Esophagus (tissue), 2 donors: Measurements from ENCODE around the gene NFKB1. TPM values are rescaled to one million over a fixed set of nuclear protein-coding genes. Genes with fewer than 3 reads are reported as not detected.

Experiments
- H3K27ac ChIP-seq, 2 donors: one replicate each; pipeline ENCODE4 v1.5.1; 2013; ENCODE audit warnings: low read depth in 2 of 2, mild to moderate bottlenecking in 2 of 2, inconsistent platforms in 1 of 2, low read length in 1 of 2, moderate library complexity in 1 of 2
- H3K27me3 ChIP-seq, 2 donors: one replicate each; pipeline ENCODE4 v1.6.1; 2013; ENCODE audit warnings: low read length in 2 of 2, control low read depth in 1 of 2, mild to moderate bottlenecking in 1 of 2; ENCODE audit not compliant: insufficient read depth in 2 of 2, control insufficient read depth in 1 of 2
- H3K36me3 ChIP-seq, 2 donors: one replicate each; pipeline ENCODE4 v1.6.1; 2013; ENCODE audit warnings: low read length in 1 of 2; ENCODE audit not compliant: control insufficient read depth in 2 of 2, insufficient read depth in 2 of 2
- H3K4me1 ChIP-seq, 2 donors: one replicate each; pipeline ENCODE4 v1.6.1; 2013; ENCODE audit warnings: low read length in 1 of 2; ENCODE audit not compliant: control insufficient read depth in 2 of 2, insufficient read depth in 2 of 2
- H3K4me3 ChIP-seq, 2 donors: one replicate each; pipeline ENCODE4 v1.5.1; 2013; ENCODE audit warnings: low read length in 2 of 2, mild to moderate bottlenecking in 2 of 2, low read depth in 1 of 2, moderate library complexity in 1 of 2
- H3K9me3 ChIP-seq, 2 donors: one replicate each; pipeline ENCODE4 v1.6.1; 2013; ENCODE audit warnings: mild to moderate bottlenecking in 2 of 2, low read depth in 1 of 2, low read length in 1 of 2, moderate library complexity in 1 of 2; ENCODE audit not compliant: control insufficient read depth in 2 of 2, insufficient read depth in 1 of 2
- WGBS, 2 donors: extraction: QIAGEN DNeasy Blood & Tissue Kit; methylation state at CpG; one replicate each; pipeline ENCODE4 v1.1.7; 2013; 5-methylcytosine and 5-hydroxymethylcytosine counted together
- polyA plus RNA-seq, 2 donors: library from polyadenylated mRNA; stranded (reverse); fragments of 200-250 nt; gene quantifications; one replicate each; pipeline ENCODE4 v1.2.3, GENCODE V29; 2013
- donor health status: healthy with polysubstance abuse.
- donor health status: Bipolar disorder and iron deficiency.

NFKB1 gene
- polyA plus RNA-seq, 2 donors, result 6.9 to 16.5 TPM

- peaks cover 0 to 5% of the 10 kb centered on the region in 2 donors for H3K36me3 ChIP-seq
- no peaks in the 10 kb centered on the region for H3K9me3 ChIP-seq
- H3K27me3 ChIP-seq, result no peaks in the 10 kb centered on the region
- H3K27ac ChIP-seq, result no peak overlapping the region
- no peaks in the 10 kb centered on the region for H3K4me1 ChIP-seq
- WGBS, 2 donors, result 55 to 63% methylated on average over 1 of the region's 1 CpG
- no peak overlapping the region for H3K4me3 ChIP-seq
These were observed 137.5 kb downstream of the NFKB1 start for GRCh38 chr4:102638621-102639020.

DNA sequence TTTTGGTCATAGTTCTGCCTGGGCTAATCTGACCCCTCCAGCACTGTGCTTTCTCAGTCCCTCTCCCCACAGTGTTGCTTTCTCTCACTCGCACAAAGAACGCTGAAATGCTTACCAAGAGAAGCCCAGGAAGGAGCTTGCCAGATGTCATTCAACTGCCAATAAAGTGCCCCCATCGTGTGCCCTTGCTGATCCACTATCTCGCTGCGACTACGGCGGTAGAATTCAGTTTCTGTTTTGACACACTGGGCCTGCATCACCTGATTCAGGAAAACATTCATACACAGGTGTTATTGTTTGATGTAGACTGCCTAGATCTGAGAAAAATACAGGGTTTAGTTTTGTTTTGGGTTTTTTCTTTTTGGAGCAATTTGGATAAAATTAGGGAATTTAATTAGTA, 138.4 kb downstream of the NFKB1 start:
- Histone ChIP-seq H3K27ac (no peak overlapping the region), H3K4me3 (no peak overlapping the region), H3K4me1 (no peaks in the 10 kb centered on the region), H3K27me3 (no peaks in the 10 kb centered on the region), H3K9me3 (no peaks in the 10 kb centered on the region), H3K36me3 (peaks cover 0 to 5% of the 10 kb centered on the region in 2 donors)
- WGBS, 2 donors, result 93 to 97% methylated on average over 7 of the region's 7 CpGs

DNA sequence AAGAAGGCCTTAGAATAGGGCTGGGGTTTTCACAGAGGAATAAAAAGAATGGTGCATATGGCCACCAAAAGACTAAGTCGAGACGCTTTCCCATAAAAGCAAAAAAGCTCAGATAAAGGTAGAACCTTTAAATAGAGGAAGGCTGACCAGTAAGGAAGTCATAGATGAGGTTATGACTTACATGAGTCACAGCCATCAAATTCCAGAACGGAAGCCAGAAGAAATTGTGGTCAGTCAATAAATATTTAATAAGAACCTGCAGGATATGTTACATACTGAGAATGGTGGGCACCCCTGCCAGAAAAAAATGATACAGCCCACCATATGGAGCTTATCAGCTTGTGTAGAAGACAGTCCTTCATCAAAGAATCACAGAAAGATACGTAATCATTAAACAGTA, 139.5 kb downstream of the NFKB1 start:
- no peaks in the 10 kb centered on the region for H3K27me3 ChIP-seq
- H3K9me3 ChIP-seq, result no peaks in the 10 kb centered on the region
- WGBS, 2 donors, result 89 to 92% methylated on average over 4 of the region's 4 CpGs
- H3K27ac ChIP-seq, result no peak overlapping the region
- H3K36me3 ChIP-seq, result peaks cover 0 to 5% of the 10 kb centered on the region in 2 donors
- no peak overlapping the region for H3K4me3 ChIP-seq
- H3K4me1 ChIP-seq, result no peaks in the 10 kb centered on the region

- H3K4me3 ChIP-seq, result no peak overlapping the region
- no peaks in the 10 kb centered on the region for H3K4me1 ChIP-seq
- peaks cover 0 to 2% of the 10 kb centered on the region in 2 donors for H3K36me3 ChIP-seq
- H3K27ac ChIP-seq, result no peak overlapping the region
- H3K9me3 ChIP-seq, result no peaks in the 10 kb centered on the region
- H3K27me3 ChIP-seq, result no peaks in the 10 kb centered on the region
These were observed 140.6 kb downstream of the NFKB1 start for GRCh38 chr4:102641793-102642192.

DNA sequence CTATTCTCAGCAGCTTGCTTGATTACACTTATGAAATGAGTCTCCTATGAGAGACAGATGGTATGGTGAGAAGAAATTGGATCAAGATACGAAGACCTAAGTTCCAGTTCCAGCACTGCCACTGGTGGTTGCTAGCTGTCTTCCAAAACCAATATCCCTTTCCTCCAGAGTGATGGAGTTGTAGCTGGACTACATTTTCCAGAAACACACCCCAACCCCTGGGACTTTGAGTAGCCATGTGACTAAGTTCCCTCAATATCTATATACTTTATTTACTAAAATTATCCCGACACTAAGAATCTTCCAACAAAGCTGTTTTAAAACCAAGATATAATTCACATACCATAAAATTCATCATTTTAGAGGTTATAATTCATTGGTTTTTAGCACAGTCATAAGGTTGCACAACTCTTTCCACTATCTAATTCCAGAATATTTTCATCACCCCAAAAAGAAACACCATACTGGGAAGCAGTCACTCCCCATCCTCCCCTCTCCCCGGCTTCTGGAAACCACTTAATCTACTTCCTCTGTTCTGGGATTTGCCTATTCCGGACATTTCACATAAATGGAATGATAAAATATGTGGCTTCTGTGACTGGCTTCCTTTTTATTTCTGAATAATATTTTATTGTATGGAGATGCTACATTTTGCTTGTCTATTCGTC, 141.6 kb downstream of the NFKB1 start:
- Histone ChIP-seq H3K4me3 (no peak overlapping the region), H3K4me1 (no peaks in the 10 kb centered on the region), H3K36me3 (peaks cover 0 to 2% of the 10 kb centered on the region in 2 donors), H3K9me3 (no peaks in the 10 kb centered on the region), H3K27ac (no peak overlapping the region), H3K27me3 (no peaks in the 10 kb centered on the region)
- 85 to 91% methylated on average over 5 of the region's 5 CpGs for WGBS, 2 donors

- 77 to 88% methylated on average over 1 of the region's 1 CpG for WGBS, 2 donors
- H3K4me3 ChIP-seq, result no peak overlapping the region
- no peaks in the 10 kb centered on the region for H3K36me3 ChIP-seq
- H3K27ac ChIP-seq, result no peak overlapping the region
- H3K27me3 ChIP-seq, result no peaks in the 10 kb centered on the region
- H3K9me3 ChIP-seq, result no peaks in the 10 kb centered on the region
- no peaks in the 10 kb centered on the region for H3K4me1 ChIP-seq
These were observed 146.0 kb downstream of the NFKB1 start for GRCh38 chr4:102647117-102647516.

GRCh38 chr4:102657206-102657605, 156.0 kb downstream of the NFKB1 start:
- Histone ChIP-seq H3K36me3 (no peaks in the 10 kb centered on the region), H3K9me3 (no peaks in the 10 kb centered on the region), H3K27ac (no peak overlapping the region), H3K4me1 (no peaks in the 10 kb centered on the region), H3K27me3 (no peaks in the 10 kb centered on the region), H3K4me3 (no peak overlapping the region)
- WGBS, 2 donors, result 87 to 91% methylated on average over 4 to 5 of the region's 5 CpGs

DNA sequence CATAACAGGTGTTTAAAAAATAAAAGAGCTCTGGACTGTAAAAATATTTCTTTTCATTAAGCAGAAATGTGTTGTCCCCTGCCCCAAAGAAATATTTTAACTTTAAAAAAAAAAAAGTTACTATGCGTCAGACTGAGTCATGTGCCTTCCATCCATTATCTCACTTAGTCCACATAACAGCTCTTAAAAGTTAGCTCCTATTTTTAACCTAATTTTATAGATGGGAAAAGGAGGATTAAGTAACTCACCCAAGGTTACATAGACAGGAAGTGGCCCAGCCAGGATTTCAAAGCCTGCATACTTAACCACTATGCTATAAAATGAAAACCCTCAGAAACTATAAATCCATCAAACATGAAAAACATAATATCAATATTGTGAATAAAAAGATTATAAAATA, 161.9 kb downstream of the NFKB1 start:
- WGBS, 2 donors, result 87 to 91% methylated on average over 1 of the region's 1 CpG
- no peaks in the 10 kb centered on the region for H3K27me3 ChIP-seq
- H3K27ac ChIP-seq, result no peak overlapping the region
- H3K9me3 ChIP-seq, result no peaks in the 10 kb centered on the region
- no peaks in the 10 kb centered on the region for H3K36me3 ChIP-seq
- no peaks in the 10 kb centered on the region for H3K4me1 ChIP-seq
- H3K4me3 ChIP-seq, result no peak overlapping the region

DNA sequence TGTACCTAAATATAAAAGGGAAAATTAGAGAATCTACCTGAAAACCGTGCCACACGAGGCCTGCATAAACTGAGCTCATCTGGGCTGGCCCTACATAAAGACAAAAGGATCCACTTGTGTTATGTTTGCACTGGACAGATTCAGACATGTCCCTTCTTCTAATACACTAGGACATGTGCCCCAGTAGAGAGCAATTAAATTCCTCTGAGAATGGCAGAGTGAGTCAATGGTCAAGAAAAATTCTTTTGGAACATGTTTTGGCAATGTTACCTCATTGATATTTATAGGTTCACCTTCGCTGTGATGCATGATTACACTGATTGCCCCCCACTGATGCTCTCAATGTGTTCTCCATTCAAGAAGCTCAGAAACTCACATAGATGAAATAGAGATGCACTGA, 164.4 kb downstream of the NFKB1 start:
- no peak overlapping the region for H3K4me3 ChIP-seq
- no peak overlapping the region for H3K27ac ChIP-seq
- H3K9me3 ChIP-seq, result no peaks in the 10 kb centered on the region
- H3K4me1 ChIP-seq, result no peaks in the 10 kb centered on the region
- H3K27me3 ChIP-seq, result no peaks in the 10 kb centered on the region
- 57 to 80% methylated on average over 3 of the region's 3 CpGs for WGBS, 2 donors
- H3K36me3 ChIP-seq, result no peaks in the 10 kb centered on the region
